BJ (cell line): ENCODE results near the gene GPC6. TPM values are rescaled to one million over a fixed set of nuclear protein-coding genes. Genes with fewer than 3 reads are reported as not detected.

ENCODE experiments used
- CTCF ChIA-PET: fragments of 350-600 bp; formaldehyde crosslinking; extraction: SDS; loops from one replicate; lab custom pipeline; 2021; ENCODE audit warnings: antibody characterized with exemption, inconsistent platforms; lab: Yijun Ruan, JAX
- POLR2A ChIA-PET: fragments of 300-600 bp; sonication (Branson Sonifier 250); formaldehyde crosslinking; extraction: SDS; loops from one replicate; lab custom pipeline; 2021; ENCODE audit warnings: antibody characterized with exemption; lab: Charles Lee
- DNase-seq: peaks from one replicate; pipeline ENCODE4 v3.0.0-alpha.2; 2011; ENCODE audit warnings: low read depth
- H3K27me3 ChIP-seq: 2 replicates; pipeline ENCODE4 v1.6.0; 2011; ENCODE audit warnings: low read length; ENCODE audit not compliant: control insufficient read depth, insufficient read depth
- H3K36me3 ChIP-seq: 2 replicates; pipeline ENCODE4 v1.5.1; 2011; ENCODE audit warnings: low read length; ENCODE audit not compliant: control insufficient read depth, insufficient read depth
- H3K4me3 ChIP-seq: 2 replicates; pipeline ENCODE4 v1.5.1; 2011; ENCODE audit warnings: low read depth, mild to moderate bottlenecking, control low read depth, low read length
- CTCF ChIP-seq: IDR thresholded peaks from 2 replicates; pipeline ENCODE4 v1.5.1; 2011; ENCODE audit warnings: low read depth, mild to moderate bottlenecking, control low read depth, inconsistent platforms, low read length, moderate library complexity; ENCODE audit not compliant: insufficient read depth
- polyA plus RNA-seq: library from polyadenylated mRNA; depleted of rRNA; stranded (reverse); fragments of >200 nt; gene quantifications from 2 replicates; pipeline ENCODE4 v1.2.3, GENCODE V29; 2011

GPC6 gene
- polyA plus RNA-seq, 1 experiment: 23.0 TPM

DNA sequence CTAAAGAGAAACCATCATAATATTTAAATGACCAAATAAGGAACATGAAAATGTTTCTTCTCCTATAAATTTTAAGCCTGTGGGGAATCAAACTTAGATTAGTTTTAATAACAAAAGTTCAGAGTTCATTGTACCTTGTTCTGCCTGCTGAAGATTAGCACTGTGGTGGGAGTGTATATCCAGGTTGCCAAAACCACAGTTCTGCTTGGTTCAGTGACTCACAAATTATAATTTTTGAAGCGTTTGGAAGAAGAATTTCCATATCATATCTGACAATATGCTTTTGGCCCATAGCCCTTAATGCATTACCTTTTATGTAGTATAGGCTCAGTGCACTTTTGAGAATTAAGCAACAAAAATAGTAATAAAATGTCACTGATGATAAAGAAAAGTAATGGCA lies 545.2 kb downstream of the GPC6 start:
- no peak overlapping the region for H3K4me3 ChIP-seq
- DNase-seq: no peak
- no peaks in the 10 kb centered on the region for H3K36me3 ChIP-seq
- ChIA-PET POLR2A (no interaction called here), CTCF (no interaction called here)
- no peaks in the 10 kb centered on the region for H3K27me3 ChIP-seq
- no peak for TF ChIP-seq CTCF

- CTCF ChIA-PET: no interaction called here
Measured at GRCh38 chr13:93774506-93774905, 547.9 kb downstream of the GPC6 start.

GRCh38 chr13:93775027-93775426 lies 548.4 kb downstream of the GPC6 start:
- CTCF ChIA-PET: no interaction called here
- no peak for TF ChIP-seq CTCF
- POLR2A ChIA-PET: no interaction called here
- H3K36me3 ChIP-seq: no peaks in the 10 kb centered on the region
- DNase-seq: no peak
- H3K27me3 ChIP-seq: no peaks in the 10 kb centered on the region
- no peak overlapping the region for H3K4me3 ChIP-seq

More at GRCh38 chr13:93774506-93774905, 547.9 kb downstream of the GPC6 start:
- no peak for DNase-seq
- TF ChIP-seq CTCF: no peak
- Histone ChIP-seq H3K4me3 (no peak overlapping the region), H3K36me3 (no peaks in the 10 kb centered on the region), H3K27me3 (no peaks in the 10 kb centered on the region)
- POLR2A ChIA-PET: no interaction called here

DNA sequence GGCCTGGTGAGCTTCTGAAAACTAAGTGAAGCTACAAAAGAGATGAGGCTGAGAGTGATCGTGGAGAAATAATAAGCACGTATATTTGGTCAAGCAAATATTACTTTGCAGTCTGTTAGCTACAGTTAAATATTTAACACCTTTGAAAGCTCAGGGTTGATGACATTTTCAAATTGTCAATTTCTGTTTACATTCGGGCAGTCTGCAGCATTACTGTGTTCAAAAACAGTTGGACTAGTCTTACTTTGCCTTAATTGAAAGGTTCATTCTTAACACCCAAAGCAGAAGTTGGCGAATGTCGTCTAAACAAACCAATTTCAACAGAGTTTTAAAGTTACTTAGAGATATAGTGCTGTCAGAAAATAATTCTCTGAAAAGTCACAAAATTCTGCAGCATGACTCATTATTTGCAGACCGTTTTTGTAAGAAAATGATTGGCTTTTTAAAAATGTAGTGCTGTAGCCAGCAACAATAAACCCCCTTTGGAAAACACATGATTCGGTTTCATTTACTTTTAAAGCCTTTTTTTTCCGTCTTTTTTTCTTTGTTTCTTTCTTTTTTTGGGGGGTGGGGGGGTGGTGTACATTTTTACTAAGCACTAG lies 549.0 kb downstream of the GPC6 start:
- Histone ChIP-seq H3K27me3 (no peaks in the 10 kb centered on the region), H3K4me3 (no peak overlapping the region), H3K36me3 (no peaks in the 10 kb centered on the region)
- peak; percentile 61 for DNase-seq
- CTCF ChIA-PET: no interaction called here
- no peak for TF ChIP-seq CTCF
- POLR2A ChIA-PET: no interaction called here

GRCh38 chr13:93776936-93777335 lies 550.3 kb downstream of the GPC6 start:
- ChIA-PET CTCF (no interaction called here), POLR2A (no interaction called here)
- H3K36me3 ChIP-seq: no peaks in the 10 kb centered on the region
- H3K27me3 ChIP-seq: no peaks in the 10 kb centered on the region
- peak; percentile 32 for DNase-seq
- no peak overlapping the region for H3K4me3 ChIP-seq
- no peak for TF ChIP-seq CTCF
